Endothelial cell of umbilical vein (primary cell): ENCODE results near the gene DUSP16. TPM values are rescaled to one million over a fixed set of nuclear protein-coding genes. Genes with fewer than 3 reads are reported as not detected.
"Not testable (repeated sequence)": the region's sequence is repeated elsewhere in the genome, so short reads cannot be mapped to it uniquely, and the experiment has no call there.

Experiments used
- BruUV-seq: library from RNA; stranded (reverse); fragments of 400-500 nt; replicated peaks from 2 replicates; lab custom pipeline; 2021; lab: Mats Ljungman, UMichigan
- CTCF ChIA-PET: fragments of 300-600, 350-600 bp; sonication (Branson Sonifier 250); formaldehyde crosslinking; loops from one replicate; lab custom pipeline; 2021; ENCODE audit warnings: antibody characterized with exemption, inconsistent platforms; lab: Charles Lee
- POLR2A ChIA-PET: fragments of 300-600, 350-600 bp; sonication (Branson Sonifier 250); formaldehyde crosslinking; loops from one replicate; lab custom pipeline; 2021; ENCODE audit warnings: antibody characterized with exemption, inconsistent platforms; lab: Charles Lee
- DNase-seq: peaks from one replicate; pipeline ENCODE4 v3.0.0-alpha.2; 2011; ENCODE audit warnings: low read depth, low spot score
- FAIRE-seq: peaks from 2 replicates; lab custom pipeline; 2011; peaks lifted over from hg19 to GRCh38; lab: Jason Lieb, UNC
- H2AFZ ChIP-seq: 2 replicates; pipeline ENCODE4 v1.6.0; 2012; ENCODE audit warnings: low read depth, low read length, control low read depth, inconsistent platforms
- H3K27ac ChIP-seq: 2 replicates; pipeline ENCODE4 v1.5.1; 2011; ENCODE audit warnings: low read depth, mild to moderate bottlenecking, control low read depth, low read length, moderate library complexity; ENCODE audit not compliant: insufficient read depth
- H3K27me3 ChIP-seq, 2 experiments: 2 replicates each; pipeline versions ENCODE4 v1.6.0 to v1.6.1; 2011; ENCODE audit warnings: low read length in 2 of 2, mixed read lengths in 1 of 2; ENCODE audit not compliant: control insufficient read depth in 2 of 2, insufficient read depth in 2 of 2
- H3K36me3 ChIP-seq, 2 experiments: 2 replicates in 1 of 2; 3 replicates in 1 of 2; pipeline ENCODE4 v1.5.1; 2011; ENCODE audit warnings: low read length in 2 of 2, mild to moderate bottlenecking in 1 of 2, moderate library complexity in 1 of 2; ENCODE audit not compliant: control insufficient read depth in 2 of 2, insufficient read depth in 2 of 2; ENCODE audit errors: extremely low read depth in 1 of 2
- H3K4me1 ChIP-seq: 3 replicates; pipeline ENCODE4 v1.5.1; 2011; ENCODE audit warnings: mild to moderate bottlenecking, low read length; ENCODE audit not compliant: control insufficient read depth, insufficient read depth; ENCODE audit errors: extremely low read depth
- H3K4me2 ChIP-seq: 2 replicates; pipeline ENCODE4 v1.6.1; 2011; ENCODE audit warnings: low read length, control low read depth, mixed read lengths; ENCODE audit not compliant: insufficient read depth
- H3K4me3 ChIP-seq, 3 experiments: fragments of 200-600 bp in 1 of 3; sonication (generic), shearing (Covaris generic) in 1 of 3; replicated peaks in 1 of 3; 2 replicates each; pipeline ENCODE4 v1.5.1; 2011 to 2016; ENCODE audit warnings: control low read depth in 3 of 3, low read length in 3 of 3, mild to moderate bottlenecking in 2 of 3, inconsistent platforms in 1 of 3, low read depth in 1 of 3, moderate library complexity in 1 of 3; ENCODE audit not compliant: insufficient read depth in 1 of 3
- H3K79me2 ChIP-seq: 2 replicates; pipeline ENCODE4 v1.6.0; 2012; ENCODE audit warnings: low read length, inconsistent platforms; ENCODE audit not compliant: control insufficient read depth, insufficient read depth
- H3K9ac ChIP-seq: replicated peaks from 2 replicates; pipeline ENCODE3; 2011; ENCODE audit warnings: low read length, control low read depth; ENCODE audit not compliant: insufficient read depth; ENCODE audit errors: extremely low read depth
- H3K9me1 ChIP-seq: replicated peaks from 3 replicates; pipeline ENCODE4 v1.6.0; 2011; ENCODE audit warnings: mild to moderate bottlenecking, low read length; ENCODE audit not compliant: control insufficient read depth, insufficient read depth; ENCODE audit errors: extremely low read depth
- H3K9me3 ChIP-seq: replicated peaks from 2 replicates; pipeline ENCODE4 v1.5.1; 2012; ENCODE audit warnings: low read length, inconsistent platforms; ENCODE audit not compliant: control insufficient read depth, insufficient read depth
- H4K20me1 ChIP-seq: replicated peaks from 2 replicates; pipeline ENCODE3; 2011; ENCODE audit warnings: mild to moderate bottlenecking, low read length; ENCODE audit not compliant: control insufficient read depth, insufficient read depth; ENCODE audit errors: extremely low read depth
- CTCF ChIP-seq, 2 donors: IDR thresholded peaks; 1 replicate in 1 of 2; 2 replicates in 1 of 2; pipeline ENCODE4 v1.5.1; 2011; ENCODE audit warnings: low read length in 2 of 2, mild to moderate bottlenecking in 2 of 2, moderate library complexity in 2 of 2, control low read depth in 1 of 2, inconsistent platforms in 1 of 2, low read depth in 1 of 2; ENCODE audit not compliant: insufficient read depth in 1 of 2; ENCODE audit errors: extremely low read depth in 1 of 2
- EZH2 ChIP-seq: IDR thresholded peaks from 2 replicates; pipeline ENCODE4 v1.6.1; 2012; ENCODE audit warnings: borderline replicate concordance, low read depth, mild to moderate bottlenecking, moderate library complexity, low read length, inconsistent platforms; ENCODE audit not compliant: severe bottlenecking
- FOS ChIP-seq: IDR thresholded peaks from 2 replicates; pipeline ENCODE4 v1.6.1; 2011; ENCODE audit warnings: mild to moderate bottlenecking, low read length, moderate library complexity, borderline replicate concordance; ENCODE audit not compliant: insufficient read depth
- GATA2 ChIP-seq: IDR thresholded peaks from 2 replicates; pipeline ENCODE4 v1.7.0; 2011; ENCODE audit warnings: low read depth, mild to moderate bottlenecking, moderate library complexity, mixed read lengths, low read length; ENCODE audit not compliant: insufficient read length, insufficient read depth
- JUN ChIP-seq: IDR thresholded peaks from 2 replicates; pipeline ENCODE4 v1.6.1; 2011; ENCODE audit warnings: borderline replicate concordance, low read depth; ENCODE audit not compliant: insufficient read length, insufficient read depth
- MAX ChIP-seq: IDR thresholded peaks from 2 replicates; pipeline ENCODE4 v1.6.1; 2011; ENCODE audit not compliant: insufficient read depth, insufficient read length
- MYC ChIP-seq: IDR thresholded peaks from one replicate; pipeline ENCODE4 v1.6.1; 2011; ENCODE audit warnings: mild to moderate bottlenecking, low read depth, low read length
- POLR2A ChIP-seq: IDR thresholded peaks from 2 replicates; pipeline ENCODE4 v1.6.1; 2012; ENCODE audit warnings: low read depth, mild to moderate bottlenecking, control low read depth, low read length
- POLR2AphosphoS5 ChIP-seq: IDR thresholded peaks from 2 replicates; pipeline ENCODE4 v1.6.1; 2012; ENCODE audit warnings: low read depth, mild to moderate bottlenecking, control low read depth, low read length, moderate library complexity; ENCODE audit not compliant: insufficient read depth
- dilution Hi-C: fragments of 300-500 bp; cut with MboI; formaldehyde crosslinking; loops from one replicate; pipeline ENCODE4 v1.15.0; 2019; ENCODE audit warnings: low sequenced_read_pairs; ENCODE audit not compliant: extremely low pct_ligation_motif_present
- intact Hi-C: fragments of 100-400 bp; cut with micrococcal nuclease; formaldehyde crosslinking; loops from one replicate; pipeline ENCODE4 v1.10.0; 2022
- polyA plus RNA-seq, 4 experiments: library from polyadenylated mRNA; depleted of rRNA in 3 of 4; stranded (reverse) in 3 of 4; unstranded in 1 of 4; fragments of >200 nt; gene quantifications; 2 replicates each; pipeline versions ENCODE4 v1.2.1 to v1.2.3, GENCODE V29; 2011 to 2012; ENCODE audit warnings: missing spikeins in 1 of 4
- total RNA-seq: library from RNA; stranded (reverse); gene quantifications from 2 replicates; pipeline ENCODE4 v1.2.3, GENCODE V29; 2021

DUSP16 gene
- total and polyA plus RNA-seq, 2 donors (not counting 3 experiments of a cell fraction or from before 2014, with no cell fraction given) = 7.4 to 19.5 TPM

- intact Hi-C loops = no loop called here
- CTCF ChIA-PET = interaction anchor here (1.4 kb wide), 1 partner anchor 20 kb away, joined by 4 read pairs; the partner anchor contains the start of gene CREBL2
- Histone ChIP-seq H3K9ac (no peak overlapping the region), H3K4me2 (no peak overlapping the region), H2AFZ (no peak overlapping the region), H3K9me3 (no peaks in the 10 kb centered on the region), H3K4me3 (no peak overlapping the region), H3K27me3 (peaks cover 3 to 7% of the 10 kb centered on the region in 2 experiments), H4K20me1 (no peaks in the 10 kb centered on the region), H3K36me3 (no peaks in the 10 kb centered on the region), H3K79me2 (no peaks in the 10 kb centered on the region), H3K9me1 (no peaks in the 10 kb centered on the region), H3K27ac (no peak overlapping the region), H3K4me1 (no peaks in the 10 kb centered on the region)
- BruUV-seq = no TSS peak
- POLR2A ChIA-PET = no interaction called here
- no peak for DNase-seq
- dilution Hi-C loops = no loop called here
- FAIRE-seq = no peak
- no peak for TF ChIP-seq POLR2AphosphoS5
- TF ChIP-seq MYC = no peak
- TF ChIP-seq CTCF (IDR thresholded peaks at IDR 0.05; ENCODE audit: extremely low read depth in 1 of 2, insufficient read depth in 1 of 2, low read depth in 1 of 2, low read length in 2 of 2) = no peak
- TF ChIP-seq MAX = no peak
- TF ChIP-seq POLR2A = no peak
- no peak for TF ChIP-seq FOS
- no peak for TF ChIP-seq JUN
- no peak for TF ChIP-seq GATA2
- no peak for TF ChIP-seq EZH2
These were observed 28.3 kb upstream of the DUSP16 start for GRCh38 chr12:12590961-12591360.

- H3K36me3 ChIP-seq, DNase-seq, H3K9me3 ChIP-seq, H3K27ac ChIP-seq, H2AFZ ChIP-seq, FAIRE-seq, H3K27me3 ChIP-seq, H4K20me1 ChIP-seq, H3K4me2 ChIP-seq, dilution Hi-C loops, H3K9me1 ChIP-seq, H3K4me1 ChIP-seq, BruUV-seq, H3K9ac ChIP-seq, intact Hi-C loops, H3K79me2 ChIP-seq, H3K4me3 ChIP-seq: not testable (repeated sequence)
- POLR2A ChIA-PET = interaction anchor here (0.7 kb wide), 1 partner anchor 12 kb away, joined by 3 read pairs; no protein-coding TSS in a partner anchor
- CTCF ChIA-PET = interaction anchor here (0.7 kb wide), 1 partner anchor 25 kb away, joined by 3 read pairs; no protein-coding TSS in a partner anchor
These were observed 25.8 kb upstream of the DUSP16 start for GRCh38 chr12:12588436-12588835.
